KMS-11 (cell line): ENCODE data around the gene TJP3.

Source experiments
- H2AFZ ChIP-seq: fragments of 200-600 bp; sonication (generic); 2 replicates; pipeline ENCODE4 v1.6.1; 2016; ENCODE audit warnings: antibody characterized with exemption, mixed run types, low read depth
- H3K27ac ChIP-seq: fragments of 200-600 bp; sonication (generic); 2 replicates; pipeline ENCODE4 v1.6.1; 2016; ENCODE audit warnings: mild to moderate bottlenecking, mixed run types
- H3K27me3 ChIP-seq: fragments of 200-600 bp; sonication (generic); 2 replicates; pipeline ENCODE4 v1.6.1; 2017; ENCODE audit warnings: mild to moderate bottlenecking, low read depth, mixed run types, moderate library complexity; ENCODE audit not compliant: insufficient read depth
- H3K36me3 ChIP-seq: fragments of 200-600 bp; sonication (generic); 2 replicates; pipeline ENCODE4 v1.6.1; 2017; ENCODE audit warnings: mild to moderate bottlenecking, mixed run types; ENCODE audit not compliant: insufficient read depth
- H3K4me1 ChIP-seq: fragments of 200-600 bp; sonication (generic); 2 replicates; pipeline ENCODE4 v1.6.1; 2016; ENCODE audit warnings: mild to moderate bottlenecking, low read depth, mixed run types; ENCODE audit not compliant: poor library complexity, severe bottlenecking
- H3K4me2 ChIP-seq: fragments of 200-600 bp; sonication (generic); 2 replicates; pipeline ENCODE4 v1.7.0; 2016; ENCODE audit warnings: mild to moderate bottlenecking, mixed run types
- H3K4me3 ChIP-seq: fragments of 200-600 bp; sonication (generic); IDR thresholded peaks from 2 replicates; pipeline ENCODE4 v1.6.1; 2017; ENCODE audit warnings: low read depth, low read length, mixed read lengths; ENCODE audit not compliant: insufficient read depth
- H3K79me2 ChIP-seq: fragments of 200-600 bp; sonication (generic); 2 replicates; pipeline ENCODE4 v1.6.1; 2016; ENCODE audit warnings: low read depth, mixed run types; ENCODE audit not compliant: insufficient read depth
- H3K9ac ChIP-seq: fragments of 200-600 bp; sonication (generic); 2 replicates; pipeline ENCODE4 v1.6.1; 2016; ENCODE audit warnings: mild to moderate bottlenecking, mixed run types
- H4K20me1 ChIP-seq: fragments of 200-600 bp; sonication (generic); 2 replicates; pipeline ENCODE4 v1.6.1; 2016; ENCODE audit warnings: mild to moderate bottlenecking, mixed run types; ENCODE audit not compliant: insufficient read depth
- CTCF ChIP-seq: fragments of 200-600 bp; sonication (generic); conservative IDR thresholded peaks from 2 replicates; pipeline ENCODE4 v1.6.1; 2017; ENCODE audit warnings: low read depth, mild to moderate bottlenecking, antibody characterized with exemption, low read length, moderate library complexity, mixed read lengths

The TJP3 gene

GRCh38 chr19:3712663-3713611, 4.8 kb downstream of the TJP3 start:
- Histone ChIP-seq H3K4me3 (no peak overlapping the region), H3K9ac (no peak overlapping the region), H3K27ac (no peak overlapping the region), H2AFZ (no peak overlapping the region), H3K27me3 (peaks cover 23% of the 10 kb centered on the region), H3K4me2 (no peak overlapping the region), H3K4me1 (peaks cover 11% of the 10 kb centered on the region), H3K36me3 (no peaks in the 10 kb centered on the region), H3K79me2 (no peaks in the 10 kb centered on the region), H4K20me1 (no peaks in the 10 kb centered on the region)
- no peak for TF ChIP-seq CTCF

GRCh38 chr19:3716147-3716668, 8.0 kb downstream of the TJP3 start:
- no peak for TF ChIP-seq CTCF
- Histone ChIP-seq H2AFZ (no peak overlapping the region), H3K9ac (no peak overlapping the region), H3K4me3 (no peak overlapping the region), H4K20me1 (no peaks in the 10 kb centered on the region), H3K79me2 (no peaks in the 10 kb centered on the region), H3K27ac (no peak overlapping the region), H3K4me1 (peaks cover 6% of the 10 kb centered on the region), H3K27me3 (peaks cover 35% of the 10 kb centered on the region), H3K4me2 (no peak overlapping the region), H3K36me3 (no peaks in the 10 kb centered on the region)

DNA sequence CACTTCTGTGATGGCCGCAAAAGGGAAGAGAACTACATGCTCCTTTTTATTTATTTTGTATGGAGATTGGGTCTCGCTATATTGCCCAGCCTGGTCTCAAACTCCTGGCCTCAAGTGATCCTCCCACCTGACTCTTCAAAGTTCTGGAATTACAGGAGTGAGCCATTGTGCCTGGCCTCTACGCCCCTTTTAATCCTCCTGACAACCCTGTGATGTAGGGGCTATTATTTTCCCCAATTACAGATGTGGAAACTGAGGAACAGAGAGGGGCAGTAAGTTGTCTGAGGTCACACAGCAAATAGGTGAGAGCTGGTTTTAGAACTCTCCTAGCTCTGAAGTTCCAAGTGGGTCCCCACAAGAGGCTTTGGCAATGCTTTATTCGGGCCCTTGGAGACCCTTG, 11.7 kb downstream of the TJP3 start:
- Histone ChIP-seq H3K27me3 (peaks cover 12% of the 10 kb centered on the region), H3K27ac (no peak overlapping the region)

DNA sequence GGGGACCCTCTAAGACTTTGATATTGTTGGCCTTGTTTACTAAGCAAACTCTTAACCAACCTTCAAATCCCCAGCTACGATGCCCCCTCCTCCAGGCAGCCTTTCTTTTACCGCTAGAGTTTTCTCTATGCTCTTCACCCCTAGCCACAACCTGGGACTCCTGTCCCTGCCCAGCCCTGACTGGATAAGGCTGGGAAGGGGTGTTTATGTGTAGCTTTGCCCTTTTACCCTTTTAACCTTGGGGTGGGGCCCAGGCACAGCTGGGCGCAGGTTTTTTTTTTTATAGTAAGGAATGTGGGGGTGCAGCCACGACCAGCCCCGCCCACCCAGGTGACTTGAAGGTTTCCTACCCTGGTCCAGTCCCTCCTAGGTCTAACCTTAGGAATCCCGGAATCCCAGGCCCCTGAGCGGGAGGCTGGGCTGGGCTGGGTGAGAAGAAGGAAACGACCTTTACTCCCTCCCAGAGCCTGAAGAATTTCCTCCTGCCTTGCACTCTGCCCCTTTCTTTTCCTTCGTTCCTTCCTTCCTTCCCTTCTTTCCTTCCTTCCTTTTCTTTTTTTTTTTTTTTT, 12.2 kb downstream of the TJP3 start:
- TF ChIP-seq CTCF = no peak
- H3K9ac ChIP-seq = no peak overlapping the region
- no peak overlapping the region for H2AFZ ChIP-seq
- peaks cover 12% of the 10 kb centered on the region for H3K27me3 ChIP-seq
- H3K79me2 ChIP-seq = no peaks in the 10 kb centered on the region
- H3K36me3 ChIP-seq = no peaks in the 10 kb centered on the region
- H3K4me1 ChIP-seq = peaks cover 18% of the 10 kb centered on the region
- no peak overlapping the region for H3K4me3 ChIP-seq
- no peaks in the 10 kb centered on the region for H4K20me1 ChIP-seq
- no peak overlapping the region for H3K4me2 ChIP-seq
- H3K27ac ChIP-seq = no peak overlapping the region

More for the DNA sequence above, 11.7 kb downstream of the TJP3 start:
- H3K79me2 ChIP-seq = no peaks in the 10 kb centered on the region
- no peak for TF ChIP-seq CTCF
- H3K4me2 ChIP-seq = no peak overlapping the region
- H3K4me1 ChIP-seq = peaks cover 12% of the 10 kb centered on the region
- no peak overlapping the region for H2AFZ ChIP-seq
- no peaks in the 10 kb centered on the region for H4K20me1 ChIP-seq
- no peak overlapping the region for H3K9ac ChIP-seq
- no peaks in the 10 kb centered on the region for H3K36me3 ChIP-seq
- H3K4me3 ChIP-seq = no peak overlapping the region
